ENCODE data around the gene GAS2L2.

DNA sequence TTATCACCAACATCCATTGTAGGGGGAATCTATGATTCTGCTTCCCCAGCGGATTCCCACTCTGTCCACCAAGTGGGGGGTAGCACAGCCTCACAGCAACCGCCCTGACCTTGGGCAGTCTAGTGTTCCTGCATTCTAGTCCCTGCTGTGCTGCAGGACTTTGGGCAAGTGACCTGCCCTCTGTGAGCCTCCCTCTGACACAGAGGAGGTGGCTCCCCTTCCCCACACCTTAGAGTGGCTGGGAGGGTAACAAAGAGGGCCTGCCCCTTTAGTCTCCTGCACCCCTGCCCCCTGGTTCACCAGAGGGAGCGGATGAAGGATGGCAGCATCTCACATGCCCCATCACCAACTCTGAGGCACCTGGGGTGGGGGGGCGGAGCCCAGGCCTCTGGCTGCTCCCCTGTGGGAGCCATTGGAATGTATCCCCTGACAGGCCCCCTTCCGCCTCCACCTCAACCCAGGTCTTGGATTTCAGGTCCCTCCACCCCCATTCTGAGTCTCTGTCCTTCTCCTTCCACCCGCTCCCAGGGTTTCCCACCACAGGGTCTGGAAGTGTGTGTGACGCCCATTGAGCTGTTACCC, 10.1 kb downstream of the GAS2L2 start:
- no peak for TF ChIP-seq CTCF (IDR thresholded peaks at IDR 0.05; ENCODE audit: poor library complexity)
- no peak for TF ChIP-seq EZH2phosphoT487 (IDR thresholded peaks at IDR 0.05; ENCODE audit: low read depth, severe bottlenecking, unreplicated experiment)

All from hepatocyte (in vitro differentiated cells).